Right lobe of liver (tissue), 6 donors: Measurements from ENCODE around the gene TMPRSS11A. TPM values are rescaled to one million over a fixed set of nuclear protein-coding genes. Genes with fewer than 3 reads are reported as not detected.

Experiments used
- ATAC-seq, 4 donors: fragments of 200-7000 bp; cut with Tn5 transposase; one replicate each; pipeline ENCODE4 v1.9.1; 2020; ENCODE audit warnings: mild to moderate bottlenecking in 4 of 4, moderate library complexity in 4 of 4
- DNase-seq, 3 donors: peaks; one replicate each; pipeline ENCODE4 v3.0.0-alpha.2; 2020
- H3K27ac ChIP-seq, 3 donors: fragments of 200-600 bp; one replicate each; pipeline ENCODE4 v1.8.0; 2022
- H3K27me3 ChIP-seq, 2 donors: fragments of 200-600 bp; one replicate each; pipeline ENCODE4 v1.8.0; 2022
- H3K36me3 ChIP-seq, 4 donors: fragments of 200-600 bp; sonication (generic) in 1 of 4; one replicate each; pipeline versions ENCODE4 v1.5.1 to v1.8.0; 2017 to 2022; ENCODE audit warnings: control low read depth in 1 of 4
- H3K4me1 ChIP-seq, 4 donors: fragments of 200-600 bp; sonication (generic) in 1 of 4; one replicate each; pipeline versions ENCODE4 v1.5.1 to v1.8.0; 2017 to 2022; ENCODE audit warnings: control low read depth in 1 of 4
- H3K4me3 ChIP-seq, 3 donors: fragments of 200-600 bp; one replicate each; pipeline ENCODE4 v1.8.0; 2022
- H3K9me3 ChIP-seq, 4 donors: fragments of 200-600 bp; sonication (generic) in 1 of 4; one replicate each; pipeline versions ENCODE4 v1.5.1 to v1.8.0; 2017 to 2022; ENCODE audit warnings: control low read depth in 1 of 4
- POLR2A ChIP-seq: fragments of 450-650 bp; IDR thresholded peaks from one replicate; pipeline ENCODE4 v1.6.1; 2017; ENCODE audit warnings: antibody characterized with exemption, mild to moderate bottlenecking
- WGBS: methylation state at CpG from one replicate; pipeline ENCODE4 v1.1.6; 2018; ENCODE audit warnings: low coverage, low lambda C conversion rate; ENCODE audit not compliant: insufficient coverage; ENCODE audit errors: missing lambda C conversion rate; 5-methylcytosine and 5-hydroxymethylcytosine counted together
- intact Hi-C, 2 donors: fragments of 100-400 bp; cut with DNase I; formaldehyde crosslinking; loops; one replicate each; pipeline versions ENCODE4 v1.11.2 to v1.14.1; 2022
- total RNA-seq, 6 experiments: library from RNA; depleted of rRNA in 2 of 6; stranded (reverse); fragments of >200 nt in 2 of 6; fragmentation: NEBNext Ultra II Directional in 3 of 6; extraction: Animal tissue kit (Norgen Biotek cat#: 25700) in 3 of 6; gene quantifications; one replicate each; pipeline versions ENCODE4 v1.1.0 to v1.2.4, GENCODE V29; 2016 to 2023
- TF ChIP-seq, protein P1 (sequence below), 4 donors: fragments of 200-600 bp in 3 of 4; fragments of 450-650 bp in 1 of 4; IDR thresholded peaks; one replicate each; pipeline versions ENCODE4 v1.5.1 to v1.8.0; 2016 to 2022; ENCODE audit warnings: antibody characterized with exemption in 4 of 4, mild to moderate bottlenecking in 2 of 4
- donor health status: DM: no; HTN: yes; CAD: no.
- donor health status: DM: no; HTN: no; CAD: no.
- donor health status: DM: no; HTN: no; CAD: no.
- donor health status: DM: no; HTN: yes; CAD: no.
- donor health status: DM: no; HTN: yes; CAD: no.

Gene TMPRSS11A
- total RNA-seq, 6 experiments from 2014 or later: not detected

DNA sequence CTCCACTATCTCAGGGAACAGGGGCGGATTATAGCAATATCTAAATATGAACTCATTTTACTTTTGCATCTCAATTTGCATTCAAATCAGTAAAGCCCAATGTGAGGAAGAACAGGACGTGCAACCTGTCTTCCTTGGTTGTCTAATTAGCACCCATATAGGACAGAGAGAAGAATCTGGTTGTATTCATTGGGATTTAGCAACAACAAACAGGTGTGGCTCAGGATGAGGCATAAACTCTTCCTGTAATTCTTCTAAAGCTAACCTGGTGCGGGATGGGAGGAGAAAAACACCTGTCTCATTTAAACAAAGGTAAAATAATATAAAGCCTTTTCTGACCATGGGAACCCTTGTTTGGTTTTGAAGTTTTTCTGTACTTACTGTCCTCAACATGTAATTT is 22.2 kb downstream of the TMPRSS11A start:
- no peaks in the 10 kb centered on the region for H3K9me3 ChIP-seq
- no peak overlapping the region for H3K27ac ChIP-seq
- WGBS: 59% methylated on average over 3 of the region's 3 CpGs
- ATAC-seq (no peak), DNase-seq (no peak)
- intact Hi-C loops: no loop called here
- TF ChIP-seq, protein P1, sequence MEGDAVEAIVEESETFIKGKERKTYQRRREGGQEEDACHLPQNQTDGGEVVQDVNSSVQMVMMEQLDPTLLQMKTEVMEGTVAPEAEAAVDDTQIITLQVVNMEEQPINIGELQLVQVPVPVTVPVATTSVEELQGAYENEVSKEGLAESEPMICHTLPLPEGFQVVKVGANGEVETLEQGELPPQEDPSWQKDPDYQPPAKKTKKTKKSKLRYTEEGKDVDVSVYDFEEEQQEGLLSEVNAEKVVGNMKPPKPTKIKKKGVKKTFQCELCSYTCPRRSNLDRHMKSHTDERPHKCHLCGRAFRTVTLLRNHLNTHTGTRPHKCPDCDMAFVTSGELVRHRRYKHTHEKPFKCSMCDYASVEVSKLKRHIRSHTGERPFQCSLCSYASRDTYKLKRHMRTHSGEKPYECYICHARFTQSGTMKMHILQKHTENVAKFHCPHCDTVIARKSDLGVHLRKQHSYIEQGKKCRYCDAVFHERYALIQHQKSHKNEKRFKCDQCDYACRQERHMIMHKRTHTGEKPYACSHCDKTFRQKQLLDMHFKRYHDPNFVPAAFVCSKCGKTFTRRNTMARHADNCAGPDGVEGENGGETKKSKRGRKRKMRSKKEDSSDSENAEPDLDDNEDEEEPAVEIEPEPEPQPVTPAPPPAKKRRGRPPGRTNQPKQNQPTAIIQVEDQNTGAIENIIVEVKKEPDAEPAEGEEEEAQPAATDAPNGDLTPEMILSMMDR (IDR thresholded peaks at IDR 0.05): no peak
- H3K4me1 ChIP-seq: no peaks in the 10 kb centered on the region
- H3K27me3 ChIP-seq: no peaks in the 10 kb centered on the region
- H3K4me3 ChIP-seq: no peak overlapping the region
- H3K36me3 ChIP-seq: no peaks in the 10 kb centered on the region

GRCh38 chr4:67940506-67940905 is 22.8 kb downstream of the TMPRSS11A start:
- intact Hi-C loops: no loop called here
- Histone ChIP-seq H3K36me3 (no peaks in the 10 kb centered on the region), H3K27ac (no peak overlapping the region), H3K9me3 (no peaks in the 10 kb centered on the region), H3K4me3 (no peak overlapping the region), H3K4me1 (no peaks in the 10 kb centered on the region), H3K27me3 (no peaks in the 10 kb centered on the region)
- ATAC-seq (no peak), DNase-seq (no peak)
- WGBS: 69% methylated on average over 2 of the region's 2 CpGs
- no peak for TF ChIP-seq POLR2A
- TF ChIP-seq, protein P1 (IDR thresholded peaks at IDR 0.05): no peak

DNA sequence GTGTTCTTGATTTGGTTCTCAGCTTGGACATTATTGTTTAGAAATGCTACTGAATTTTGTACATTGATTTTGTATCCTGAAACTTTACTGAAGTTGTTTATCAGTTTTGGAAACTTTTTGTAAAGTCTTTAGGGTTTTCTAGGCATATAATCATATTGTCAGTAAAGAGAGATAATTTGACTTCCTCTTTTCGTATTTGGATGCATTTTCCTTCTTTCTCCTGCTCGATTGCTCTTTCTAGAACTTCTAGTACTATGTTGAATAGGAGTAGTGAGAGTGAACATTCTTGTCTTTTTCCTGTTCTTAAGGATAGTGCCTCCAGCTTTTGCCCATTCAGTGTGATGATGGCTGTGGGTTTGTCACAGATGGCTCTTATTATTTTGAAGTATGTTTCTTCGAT is 24.1 kb downstream of the TMPRSS11A start:
- no peaks in the 10 kb centered on the region for H3K36me3 ChIP-seq
- H3K4me1 ChIP-seq: no peaks in the 10 kb centered on the region
- WGBS: 64% methylated on average over 3 of the region's 3 CpGs
- no peaks in the 10 kb centered on the region for H3K9me3 ChIP-seq
- H3K27me3 ChIP-seq: no peaks in the 10 kb centered on the region
- no peak for TF ChIP-seq POLR2A
- TF ChIP-seq, protein P1 (IDR thresholded peaks at IDR 0.05): no peak
- H3K4me3 ChIP-seq: no peak overlapping the region
- intact Hi-C loops: no loop called here
- DNase-seq (no peak), ATAC-seq (no peak)
- no peak overlapping the region for H3K27ac ChIP-seq

GRCh38 chr4:67935888-67936287 is 27.4 kb downstream of the TMPRSS11A start:
- WGBS: 25% methylated on average over 2 of the region's 2 CpGs
- DNase-seq (no peak), ATAC-seq (no peak)
- intact Hi-C loops: no loop called here
- H3K27me3 ChIP-seq: no peaks in the 10 kb centered on the region
- no peaks in the 10 kb centered on the region for H3K4me1 ChIP-seq
- H3K36me3 ChIP-seq: no peaks in the 10 kb centered on the region
- H3K9me3 ChIP-seq: no peaks in the 10 kb centered on the region
- no peak overlapping the region for H3K4me3 ChIP-seq
- H3K27ac ChIP-seq: no peak overlapping the region
- no peak for TF ChIP-seq POLR2A
- TF ChIP-seq, protein P1 (IDR thresholded peaks at IDR 0.05): no peak

DNA sequence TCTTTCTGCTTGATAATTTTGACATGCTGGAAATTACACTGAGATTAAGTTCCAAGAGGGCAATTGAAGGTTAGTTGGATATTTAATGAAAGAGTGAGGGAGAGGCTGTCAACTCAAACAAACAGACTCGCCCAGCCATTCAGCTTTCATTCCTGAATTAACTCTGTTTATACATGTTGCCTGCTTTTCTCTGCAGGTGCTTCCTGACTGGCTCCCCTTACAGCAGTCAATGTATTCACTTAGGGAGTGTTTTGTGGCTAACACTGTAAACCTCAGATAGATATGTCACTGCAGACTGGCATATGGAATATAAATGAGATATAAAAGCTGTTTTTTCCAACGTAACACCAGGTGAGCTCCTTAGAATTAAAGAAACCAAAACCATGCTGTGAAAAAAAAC is 28.7 kb downstream of the TMPRSS11A start:
- H3K4me1 ChIP-seq: no peaks in the 10 kb centered on the region
- H3K27me3 ChIP-seq: no peaks in the 10 kb centered on the region
- ATAC-seq (no peak), DNase-seq (no peak)
- no peak overlapping the region for H3K27ac ChIP-seq
- 41% methylated on average over 2 of the region's 2 CpGs for WGBS
- intact Hi-C loops: no loop called here
- H3K4me3 ChIP-seq: no peak overlapping the region
- no peaks in the 10 kb centered on the region for H3K36me3 ChIP-seq
- no peak for TF ChIP-seq POLR2A
- TF ChIP-seq, protein P1 (IDR thresholded peaks at IDR 0.05): no peak
- H3K9me3 ChIP-seq: no peaks in the 10 kb centered on the region
